ENCODE measurements around the gene GRID1.

GRID1 gene

DNA sequence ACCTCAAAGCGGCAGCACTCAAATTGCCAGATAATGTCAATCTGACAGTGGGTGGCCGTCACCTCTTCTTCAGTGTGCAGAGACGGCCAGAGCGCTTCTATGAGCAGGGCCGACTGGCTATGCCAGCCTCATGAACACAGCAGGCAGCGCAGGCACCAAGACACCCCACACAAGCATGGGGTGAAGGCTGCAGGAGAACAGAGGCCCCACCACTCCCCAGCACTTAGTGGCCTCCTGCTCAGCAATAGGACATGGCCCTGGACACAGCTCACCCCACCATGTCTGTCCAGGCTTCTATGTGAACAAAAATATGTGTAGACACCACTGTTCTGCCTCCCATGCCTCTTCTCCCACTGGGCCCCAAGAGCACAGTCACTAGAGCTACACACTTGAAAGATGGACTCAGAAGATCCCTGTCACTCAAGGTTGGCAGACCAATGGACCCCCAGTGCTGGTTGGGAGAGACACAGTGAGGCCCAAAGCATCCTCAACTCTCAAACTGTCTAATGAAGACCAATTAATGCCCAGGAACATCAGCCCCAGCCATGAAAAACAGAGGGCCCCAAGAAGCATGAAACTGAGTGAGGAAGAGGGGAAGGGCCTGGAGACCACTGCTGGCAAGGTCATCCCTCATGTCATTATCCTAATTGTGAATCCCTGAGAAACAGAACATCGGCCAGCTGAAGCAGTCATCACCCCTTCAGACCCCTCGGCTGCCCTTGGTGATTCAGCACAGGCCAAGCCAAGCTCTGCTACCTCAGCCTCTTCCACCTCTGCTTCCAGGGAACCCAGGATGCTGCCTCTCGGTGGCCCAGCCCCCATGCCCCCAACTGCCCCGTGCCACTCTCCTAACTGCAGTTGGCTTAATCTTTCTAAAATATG, 77.7 kb downstream of the GRID1 start (continued):
- no peak for TF ChIP-seq ZNF24 (tag by site-specific recombination; IDR thresholded peaks at IDR 0.05)
- TF ChIP-seq ZBTB48 (tag by site-specific recombination; IDR thresholded peaks at IDR 0.05) = no peak
- TF ChIP-seq HOXA7 (CRISPR knock-in tag; IDR thresholded peaks at IDR 0.05; ENCODE audit: borderline replicate concordance) = no peak
- TF ChIP-seq, protein P1, sequence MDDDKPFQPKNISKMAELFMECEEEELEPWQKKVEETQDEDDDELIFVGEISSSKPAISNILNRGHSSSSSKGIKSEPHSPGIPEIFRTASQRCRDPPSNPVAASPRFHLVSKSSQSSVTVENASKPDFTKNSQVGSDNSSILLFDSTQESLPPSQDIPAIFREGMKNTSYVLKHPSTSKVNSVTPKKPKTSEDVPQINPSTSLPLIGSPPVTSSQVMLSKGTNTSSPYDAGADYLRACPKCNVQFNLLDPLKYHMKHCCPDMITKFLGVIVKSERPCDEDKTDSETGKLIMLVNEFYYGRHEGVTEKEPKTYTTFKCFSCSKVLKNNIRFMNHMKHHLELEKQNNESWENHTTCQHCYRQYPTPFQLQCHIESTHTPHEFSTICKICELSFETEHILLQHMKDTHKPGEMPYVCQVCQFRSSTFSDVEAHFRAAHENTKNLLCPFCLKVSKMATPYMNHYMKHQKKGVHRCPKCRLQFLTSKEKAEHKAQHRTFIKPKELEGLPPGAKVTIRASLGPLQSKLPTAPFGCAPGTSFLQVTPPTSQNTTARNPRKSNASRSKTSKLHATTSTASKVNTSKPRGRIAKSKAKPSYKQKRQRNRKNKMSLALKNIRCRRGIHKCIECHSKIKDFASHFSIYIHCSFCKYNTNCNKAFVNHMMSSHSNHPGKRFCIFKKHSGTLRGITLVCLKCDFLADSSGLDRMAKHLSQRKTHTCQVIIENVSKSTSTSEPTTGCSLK (tag by site-specific recombination; IDR thresholded peaks at IDR 0.05) = no peak
- no peak for TF ChIP-seq ZNF132 (tag by site-specific recombination; IDR thresholded peaks at IDR 0.05; ENCODE audit: borderline replicate concordance)
- TF ChIP-seq ZNF830 (tag by site-specific recombination; IDR thresholded peaks at IDR 0.05; ENCODE audit: low read depth) = no peak
- TF ChIP-seq ZBTB7A (tag by site-specific recombination; IDR thresholded peaks at IDR 0.05; ENCODE audit: low read depth) = no peak
- TF ChIP-seq ZNF350 (tag by site-specific recombination; IDR thresholded peaks at IDR 0.05) = no peak
- no peak for TF ChIP-seq MZF1 (tag by site-specific recombination; IDR thresholded peaks at IDR 0.05; ENCODE audit: borderline replicate concordance)
- TF ChIP-seq ZNF473 (tag by site-specific recombination; IDR thresholded peaks at IDR 0.05) = no peak
- no peak for TF ChIP-seq ZNF157 (tag by site-specific recombination; IDR thresholded peaks at IDR 0.05)
- no peak for TF ChIP-seq SCRT1 (tag by site-specific recombination; IDR thresholded peaks at IDR 0.05; ENCODE audit: borderline replicate concordance)

- Histone ChIP-seq H3K27ac (ENCODE audit: extremely low read depth, low read depth, low read length) (no peak overlapping the region), H3K4me1 (ENCODE audit: control insufficient read depth, insufficient read depth, low read length) (no peaks in the 10 kb centered on the region), H3K4me3 (ENCODE audit: low read depth, low read length) (no peak overlapping the region), H3K36me3 (ENCODE audit: control insufficient read depth in 2 of 2, insufficient read depth in 1 of 2, low read length in 2 of 2) (no peaks in the 10 kb centered on the region), H3K9me3 (ENCODE audit: control insufficient read depth, insufficient read depth, low read depth, low read length) (no peaks in the 10 kb centered on the region)
- ChIA-PET CTCF (interaction anchor here (0.6 kb wide), 1 partner anchor 10 kb away, joined by 4 read pairs; no protein-coding TSS in a partner anchor), POLR2A (no interaction called here)
- TF ChIP-seq GLIS2 (tag by site-specific recombination; IDR thresholded peaks at IDR 0.05) (no peak), SCRT2 (tag by site-specific recombination; IDR thresholded peaks at IDR 0.05) (no peak), KLF10 (tag by site-specific recombination; IDR thresholded peaks at IDR 0.05) (no peak), ZNF239 (tag by site-specific recombination; IDR thresholded peaks at IDR 0.05) (no peak), ZBTB17 (tag by site-specific recombination; IDR thresholded peaks at IDR 0.05) (no peak)
Measured at GRCh38 chr10:86287966-86288579, 78.5 kb downstream of the GRID1 start.

GRCh38 chr10:86287110-86287793, 79.3 kb downstream of the GRID1 start:
- no peaks in the 10 kb centered on the region for H3K36me3 ChIP-seq (ENCODE audit: control insufficient read depth in 2 of 2, insufficient read depth in 1 of 2, low read length in 2 of 2)
- H3K27ac ChIP-seq (ENCODE audit: extremely low read depth, low read depth, low read length) = no peak overlapping the region
- CTCF ChIA-PET = no interaction called here
- no peak overlapping the region for H3K4me3 ChIP-seq (ENCODE audit: low read depth, low read length)
- no peaks in the 10 kb centered on the region for H3K4me1 ChIP-seq (ENCODE audit: control insufficient read depth, insufficient read depth, low read length)
- no peaks in the 10 kb centered on the region for H3K9me3 ChIP-seq (ENCODE audit: control insufficient read depth, insufficient read depth, low read depth, low read length)
- POLR2A ChIA-PET = no interaction called here
- TF ChIP-seq ZNF140 (tag by site-specific recombination; IDR thresholded peaks at IDR 0.05) = no peak
- no peak for TF ChIP-seq ZNF449 (tag by site-specific recombination; IDR thresholded peaks at IDR 0.05)
- TF ChIP-seq ZNF121 (tag by site-specific recombination; IDR thresholded peaks at IDR 0.05) = no peak
- TF ChIP-seq ZFP69B (tag by site-specific recombination; IDR thresholded peaks at IDR 0.05) = no peak
- no peak for TF ChIP-seq MZF1 (tag by site-specific recombination; IDR thresholded peaks at IDR 0.05; ENCODE audit: borderline replicate concordance)
- TF ChIP-seq ZSCAN16 (tag by site-specific recombination; IDR thresholded peaks at IDR 0.05) = no peak
